GM12865 (cell line): Measurements from ENCODE around the gene MTERF2.

Source experiments
- DNase-seq: peaks from one replicate; pipeline ENCODE4 v3.0.0; 2010; ENCODE audit warnings: low read depth
- H3K4me3 ChIP-seq: 2 replicates; pipeline ENCODE4 v1.5.1; 2011; ENCODE audit warnings: mild to moderate bottlenecking, low read depth, low read length, control low read depth
- TF ChIP-seq, protein P1 (sequence below): IDR thresholded peaks from 2 replicates; pipeline ENCODE4 v1.5.1; 2011; ENCODE audit warnings: low read length, control low read depth, low read depth, inconsistent platforms; ENCODE audit not compliant: insufficient read depth; ENCODE audit errors: missing control alignments

The MTERF2 gene

DNA sequence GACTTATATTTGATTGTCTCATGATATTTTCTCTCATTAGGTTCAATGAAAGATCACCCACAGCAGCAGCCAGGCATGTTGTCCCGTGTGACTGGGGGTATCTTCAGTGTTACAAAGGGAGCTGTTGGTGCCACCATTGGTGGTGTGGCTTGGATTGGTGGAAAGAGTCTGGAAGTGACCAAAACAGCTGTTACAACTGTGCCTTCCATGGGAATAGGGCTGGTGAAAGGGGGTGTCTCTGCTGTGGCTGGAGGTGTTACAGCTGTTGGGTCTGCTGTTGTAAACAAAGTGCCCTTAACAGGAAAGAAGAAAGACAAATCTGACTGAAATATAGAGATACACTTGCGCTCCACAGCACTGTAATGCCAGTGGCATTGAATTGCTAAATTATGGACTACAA is 15.9 kb downstream of the MTERF2 start:
- no peak for DNase-seq
- no peak overlapping the region for H3K4me3 ChIP-seq
- TF ChIP-seq, protein P1, sequence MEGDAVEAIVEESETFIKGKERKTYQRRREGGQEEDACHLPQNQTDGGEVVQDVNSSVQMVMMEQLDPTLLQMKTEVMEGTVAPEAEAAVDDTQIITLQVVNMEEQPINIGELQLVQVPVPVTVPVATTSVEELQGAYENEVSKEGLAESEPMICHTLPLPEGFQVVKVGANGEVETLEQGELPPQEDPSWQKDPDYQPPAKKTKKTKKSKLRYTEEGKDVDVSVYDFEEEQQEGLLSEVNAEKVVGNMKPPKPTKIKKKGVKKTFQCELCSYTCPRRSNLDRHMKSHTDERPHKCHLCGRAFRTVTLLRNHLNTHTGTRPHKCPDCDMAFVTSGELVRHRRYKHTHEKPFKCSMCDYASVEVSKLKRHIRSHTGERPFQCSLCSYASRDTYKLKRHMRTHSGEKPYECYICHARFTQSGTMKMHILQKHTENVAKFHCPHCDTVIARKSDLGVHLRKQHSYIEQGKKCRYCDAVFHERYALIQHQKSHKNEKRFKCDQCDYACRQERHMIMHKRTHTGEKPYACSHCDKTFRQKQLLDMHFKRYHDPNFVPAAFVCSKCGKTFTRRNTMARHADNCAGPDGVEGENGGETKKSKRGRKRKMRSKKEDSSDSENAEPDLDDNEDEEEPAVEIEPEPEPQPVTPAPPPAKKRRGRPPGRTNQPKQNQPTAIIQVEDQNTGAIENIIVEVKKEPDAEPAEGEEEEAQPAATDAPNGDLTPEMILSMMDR: no peak

DNA sequence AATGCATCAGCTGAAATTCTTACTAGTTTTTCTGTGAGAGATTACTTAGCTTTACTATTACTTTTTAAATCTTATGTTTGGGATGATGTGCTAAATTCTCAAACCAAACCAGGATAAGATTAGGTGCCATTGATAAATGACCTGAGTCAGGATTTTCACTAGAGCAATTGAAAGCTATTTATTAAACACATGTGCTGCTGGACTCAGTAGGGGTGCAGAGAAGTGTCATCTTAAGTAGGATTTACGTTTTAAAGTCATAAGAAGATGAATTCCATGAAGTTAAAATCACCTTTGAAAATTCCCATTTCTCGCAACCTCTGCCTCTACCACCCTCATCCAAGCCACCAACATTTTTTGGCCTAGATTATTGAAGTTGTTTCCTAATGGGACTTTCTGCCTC is 22.4 kb downstream of the MTERF2 start:
- TF ChIP-seq, protein P1: no peak
- no peak for DNase-seq
- no peak overlapping the region for H3K4me3 ChIP-seq

DNA sequence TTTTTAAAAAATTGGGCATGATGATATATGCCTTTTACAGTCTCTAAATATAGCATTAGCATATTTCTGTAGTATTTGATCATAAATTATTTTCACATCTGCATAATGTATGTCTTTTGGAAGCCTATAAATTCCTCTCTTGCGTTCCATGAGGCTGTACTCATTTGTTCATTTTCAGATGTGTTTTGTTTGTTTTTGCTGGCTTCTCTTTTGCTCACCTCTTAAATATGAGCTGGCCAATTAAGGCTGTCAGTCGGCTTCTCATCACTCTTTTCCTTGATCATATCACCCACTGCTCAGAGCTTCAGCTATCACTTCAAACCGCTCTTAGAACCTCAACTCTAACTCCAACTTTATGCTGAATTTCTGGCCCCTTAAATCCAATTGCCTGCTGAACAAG is 24.7 kb downstream of the MTERF2 start:
- TF ChIP-seq, protein P1: no peak
- no peak overlapping the region for H3K4me3 ChIP-seq
- DNase-seq: no peak

DNA sequence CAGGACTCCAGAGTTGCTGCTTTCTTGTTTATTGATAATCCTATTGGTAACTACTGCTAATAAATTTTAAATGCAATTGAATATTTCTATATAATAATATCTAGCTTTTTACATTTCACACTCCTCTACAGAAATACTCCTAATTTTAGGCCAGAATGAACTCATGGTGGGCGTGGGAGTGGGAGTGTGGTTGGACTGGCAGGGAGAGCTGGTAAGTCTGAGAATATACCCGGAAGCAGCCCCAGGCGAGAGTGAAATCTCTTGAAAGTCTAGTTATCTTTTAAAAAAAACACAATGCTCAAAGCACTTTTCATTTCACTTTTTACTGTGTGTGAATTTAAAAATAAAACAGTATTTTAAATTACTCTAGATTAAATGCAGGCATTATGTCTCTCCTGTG is 26.5 kb downstream of the MTERF2 start:
- H3K4me3 ChIP-seq: no peak overlapping the region
- TF ChIP-seq, protein P1: no peak
- DNase-seq: no peak

DNA sequence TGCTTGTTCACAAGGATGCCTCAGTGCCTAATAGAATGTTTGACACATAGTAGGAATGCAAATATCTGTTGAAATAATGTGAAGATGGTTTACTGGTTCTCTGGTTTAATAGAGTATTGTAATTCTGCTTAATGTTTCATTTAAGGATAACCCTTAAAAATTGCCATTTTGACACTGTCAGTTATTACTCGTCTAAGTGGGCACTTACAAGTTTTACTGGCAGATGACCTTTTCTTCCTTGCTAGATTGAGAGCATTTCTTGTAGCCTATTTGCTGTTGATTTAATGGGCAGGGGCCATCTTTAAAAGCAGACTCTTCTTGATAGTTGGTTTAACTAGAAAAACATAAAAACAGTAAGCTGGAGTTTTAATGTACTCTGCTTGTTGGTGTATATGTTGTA is 29.4 kb downstream of the MTERF2 start:
- peak overlapping the region; percentile 98 for H3K4me3 ChIP-seq
- no peak for DNase-seq
- TF ChIP-seq, protein P1: no peak

DNA sequence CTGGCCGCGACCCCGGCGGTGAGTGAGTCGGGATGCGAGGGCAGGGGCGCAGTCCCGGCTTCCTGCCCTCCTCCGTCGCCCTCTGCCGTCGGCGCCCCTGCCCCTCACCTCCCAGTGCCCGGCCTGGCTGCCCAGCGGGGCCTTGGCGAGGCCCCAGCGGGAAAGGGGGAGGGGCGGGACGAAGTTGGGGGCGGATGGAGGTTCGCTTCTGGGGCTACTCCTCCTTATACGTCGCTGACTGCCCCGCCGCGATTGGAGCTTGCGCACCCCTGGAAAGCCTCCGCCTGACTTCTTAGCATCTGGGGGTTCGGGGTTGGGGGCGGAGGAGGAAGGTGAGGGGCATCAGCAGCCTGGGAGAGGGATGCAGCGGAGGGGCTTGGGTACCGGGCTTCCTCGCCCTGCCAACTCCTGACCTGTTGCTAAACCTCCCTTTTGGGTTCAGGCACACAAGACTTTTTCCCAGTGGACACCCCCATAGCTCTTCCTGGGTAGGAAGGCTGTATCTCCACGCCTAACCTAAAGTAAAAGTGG is 30.8 kb downstream of the MTERF2 start:
- TF ChIP-seq, protein P1: no peak
- DNase-seq: peak; percentile 82
- H3K4me3 ChIP-seq: peak overlapping the region; percentile 98

DNA sequence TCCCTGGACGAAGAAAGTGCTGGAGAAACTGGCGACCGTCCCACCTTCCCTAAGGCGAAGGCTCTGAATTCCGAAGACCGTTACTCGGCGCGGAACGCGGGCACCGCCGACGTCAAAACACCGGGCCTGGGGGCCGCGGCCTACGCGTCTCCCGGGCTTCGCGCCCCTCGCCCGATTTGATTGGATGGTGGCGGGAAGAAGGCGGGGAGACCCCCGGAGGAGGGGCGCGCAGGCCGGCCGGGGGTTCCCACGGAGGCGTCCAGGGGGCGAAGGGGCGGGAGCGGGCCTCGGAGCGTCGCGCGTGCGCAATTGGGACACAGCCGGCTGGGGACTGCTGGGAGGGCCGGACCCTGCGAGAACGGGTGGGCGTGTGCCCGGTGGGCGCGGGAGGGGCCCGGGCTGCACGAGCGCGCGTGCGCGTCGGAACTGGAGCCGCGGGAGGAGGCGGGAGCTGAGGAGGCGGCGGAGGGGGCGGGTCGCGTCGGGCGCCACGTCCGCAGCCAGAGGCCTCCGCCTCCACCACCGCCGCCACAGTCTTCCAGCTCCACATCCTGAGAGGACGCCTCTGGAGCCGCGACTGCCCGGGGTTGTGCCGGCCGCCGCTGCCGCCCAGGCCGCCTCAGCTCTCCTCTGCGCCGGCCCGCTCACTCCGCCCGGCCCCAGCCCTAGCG is 31.4 kb downstream of the MTERF2 start, which contains the start of gene TMEM263:
Gene TMEM263 (plus strand): TSS at position 531 of the 671 bp plus-strand sequence. CDS start 11,210 bp downstream, outside the sequence.
- TF ChIP-seq, protein P1: no peak
- DNase-seq: peak; percentile 98
- H3K4me3 ChIP-seq: peak within 1 kb of the TSS; percentile 98
